ENCODE results near the gene HM13. TPM values are rescaled to one million over a fixed set of nuclear protein-coding genes. Genes with fewer than 3 reads are reported as not detected.

HM13 gene
- total and polyA plus RNA-seq, 8 donors, result 98.9 to 282 (median 114) TPM

- Histone ChIP-seq H3K27me3 (no peaks in the 10 kb centered on the region), H3K27ac (peak overlapping the region; percentile 63 to 96), H3K36me3 (peaks cover 0 to 66% of the 10 kb centered on the region in 2 donors), H3K4me1 (peaks cover 13 to 73% of the 10 kb centered on the region in 2 donors), H3K9me3 (no peaks in the 10 kb centered on the region), H3K4me3 (no peak overlapping the region)
- ATAC-seq, result peak; percentile 11
- peak in 1 of 4 donors; percentile 60 for DNase-seq
- intact Hi-C loops (cut with DNase I), result loop anchor here in 1 of 2 donors (10.0 kb wide), 1 partner anchor 45 kb away; no protein-coding TSS in a partner anchor
- TF ChIP-seq CTCF (IDR thresholded peaks at IDR 0.05), result peak; percentile 83 to 84
Observed at GRCh38 chr20:31569163-31570020, 55.1 kb downstream of the HM13 start.

DNA sequence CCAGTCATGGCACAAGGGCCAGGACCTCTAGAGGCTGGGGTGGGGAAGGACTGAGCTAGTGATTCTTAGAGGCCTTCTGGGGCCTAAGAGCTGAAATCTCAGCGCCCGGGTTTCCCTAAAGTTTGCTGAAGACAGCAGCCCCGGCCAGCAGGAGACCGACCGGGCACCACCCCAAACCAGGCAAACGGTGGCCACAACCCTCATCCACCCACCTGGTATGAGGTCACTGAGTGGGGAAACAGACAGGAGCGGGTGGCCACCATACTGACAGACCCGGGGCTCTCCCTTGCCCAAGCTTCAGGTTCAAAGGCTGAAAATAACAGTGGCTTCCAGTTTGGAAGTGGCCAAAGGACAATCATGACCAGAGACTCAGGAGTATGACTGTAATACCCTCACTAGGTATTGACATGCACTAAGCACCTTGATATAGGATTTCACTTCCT, 55.8 kb downstream of the HM13 start:
- peaks cover 0 to 60% of the 10 kb centered on the region in 2 donors for H3K36me3 ChIP-seq
- H3K27ac ChIP-seq, result peak overlapping the region; percentile 63 to 96
- intact Hi-C loops (cut with DNase I), result no loop called here
- DNase-seq (no peak), ATAC-seq (no peak)
- TF ChIP-seq CTCF (IDR thresholded peaks at IDR 0.05), result no peak
- no peak overlapping the region for H3K4me3 ChIP-seq
- peaks cover 13 to 73% of the 10 kb centered on the region in 2 donors for H3K4me1 ChIP-seq
- H3K9me3 ChIP-seq, result no peaks in the 10 kb centered on the region
- no peaks in the 10 kb centered on the region for H3K27me3 ChIP-seq

DNA sequence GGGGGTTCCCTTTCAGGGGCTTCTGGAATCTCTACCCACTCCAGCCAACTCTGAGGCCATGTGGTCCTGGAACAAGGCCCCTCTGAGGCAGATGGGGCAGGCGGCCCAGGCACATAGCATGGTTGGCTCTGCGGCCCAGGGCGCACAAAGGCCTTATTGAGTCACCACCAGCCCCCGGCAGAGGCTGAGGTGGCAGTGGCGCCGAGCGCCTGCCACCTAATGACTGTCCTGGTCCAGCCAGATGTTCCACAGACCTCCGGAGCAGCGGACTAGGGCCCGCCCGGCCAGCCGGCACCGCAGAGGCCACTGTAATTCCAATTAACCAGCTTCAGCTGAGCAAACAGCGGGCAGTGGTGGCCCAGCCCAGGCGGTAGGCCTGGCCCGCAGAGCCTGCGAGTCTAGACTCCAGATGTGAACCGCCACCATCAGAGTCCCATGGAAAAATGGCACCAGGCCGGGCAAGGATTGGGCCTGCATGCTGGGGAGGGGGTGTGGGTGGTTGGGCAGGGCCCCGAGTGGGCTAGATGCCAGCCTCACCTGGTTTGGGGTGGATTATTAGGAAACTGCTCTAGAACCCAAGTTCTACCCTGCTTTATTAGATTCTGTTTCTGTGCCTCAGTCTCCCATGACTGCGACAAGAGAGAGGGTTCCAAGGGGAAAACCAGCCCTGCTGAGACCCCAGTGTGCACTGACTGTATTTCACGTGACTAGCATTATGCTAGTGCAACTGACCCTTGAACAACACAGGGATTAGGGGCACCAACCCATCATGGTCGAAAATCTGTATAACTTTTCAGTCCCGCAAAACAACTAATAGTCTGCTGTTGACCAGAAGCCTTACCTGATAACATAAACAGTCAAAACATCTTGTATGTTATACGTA, 56.7 kb downstream of the HM13 start:
- Histone ChIP-seq H3K27ac (peak overlapping the region; percentile 63 to 96), H3K4me1 (peaks cover 13 to 72% of the 10 kb centered on the region in 2 donors), H3K36me3 (peaks cover 0 to 51% of the 10 kb centered on the region in 2 donors), H3K4me3 (no peak overlapping the region), H3K9me3 (no peaks in the 10 kb centered on the region), H3K27me3 (no peaks in the 10 kb centered on the region)
- ATAC-seq (no peak), DNase-seq (no peak)
- no peak for TF ChIP-seq CTCF (IDR thresholded peaks at IDR 0.05)
- intact Hi-C loops (cut with DNase I), result no loop called here

- H3K36me3 ChIP-seq, result peaks cover 0 to 39% of the 10 kb centered on the region in 2 donors
- peak overlapping the region; percentile 46 to 54 for H3K4me3 ChIP-seq
- peaks cover 13 to 64% of the 10 kb centered on the region in 2 donors for H3K4me1 ChIP-seq
- H3K27ac ChIP-seq, result peak overlapping the region; percentile 93 to 96
- no peak for TF ChIP-seq CTCF (IDR thresholded peaks at IDR 0.05)
- no peaks in the 10 kb centered on the region for H3K27me3 ChIP-seq
- no peaks in the 10 kb centered on the region for H3K9me3 ChIP-seq
- ATAC-seq (no peak), DNase-seq (no peak)
- intact Hi-C loops (cut with DNase I), result no loop called here
Observed at GRCh38 chr20:31572042-31572700, 57.9 kb downstream of the HM13 start.

Data from left lung (tissue), 10 donors.